Measurements from ENCODE around the gene KCNMA1. TPM values are rescaled to one million over a fixed set of nuclear protein-coding genes. Genes with fewer than 3 reads are reported as not detected.

KCNMA1 gene
- total RNA-seq, 1 experiment from 2014 or later = 0.45 TPM

GRCh38 chr10:77530011-77530410, 107.6 kb downstream of the KCNMA1 start:
- CTCF ChIA-PET = no interaction called here
- H3K4me3 Mint-ChIP-seq (ENCODE audit: low read depth, unreplicated experiment) = no peak overlapping the region
- intact Hi-C loops (cut with micrococcal nuclease; ENCODE audit: unreplicated experiment) = no loop called here
- no peak for DNase-seq
- no TSS peak for BruUV-seq (replicated peaks)
- peaks cover 24% of the 10 kb centered on the region for H3K4me1 Mint-ChIP-seq (ENCODE audit: low read depth, unreplicated experiment)
- H3K36me3 Mint-ChIP-seq (ENCODE audit: insufficient read depth, unreplicated experiment) = no peaks in the 10 kb centered on the region
- TF ChIP-seq CTCF (IDR thresholded peaks at IDR 0.05; ENCODE audit: unreplicated experiment) = no peak
- no peaks in the 10 kb centered on the region for H3K27me3 Mint-ChIP-seq (ENCODE audit: unreplicated experiment)
- H3K27ac Mint-ChIP-seq (ENCODE audit: unreplicated experiment) = no peak overlapping the region
- no peaks in the 10 kb centered on the region for H3K9me3 Mint-ChIP-seq (ENCODE audit: low read depth, unreplicated experiment)

GRCh38 chr10:77529050-77529576, 108.5 kb downstream of the KCNMA1 start:
- H3K4me3 Mint-ChIP-seq (ENCODE audit: low read depth, unreplicated experiment) = no peak overlapping the region
- intact Hi-C loops (cut with micrococcal nuclease; ENCODE audit: unreplicated experiment) = no loop called here
- BruUV-seq (replicated peaks) = no TSS peak
- peaks cover 24% of the 10 kb centered on the region for H3K4me1 Mint-ChIP-seq (ENCODE audit: low read depth, unreplicated experiment)
- H3K27ac Mint-ChIP-seq (ENCODE audit: unreplicated experiment) = no peak overlapping the region
- H3K36me3 Mint-ChIP-seq (ENCODE audit: insufficient read depth, unreplicated experiment) = no peaks in the 10 kb centered on the region
- H3K27me3 Mint-ChIP-seq (ENCODE audit: unreplicated experiment) = no peaks in the 10 kb centered on the region
- H3K9me3 Mint-ChIP-seq (ENCODE audit: low read depth, unreplicated experiment) = no peaks in the 10 kb centered on the region
- no peak for DNase-seq
- TF ChIP-seq CTCF (IDR thresholded peaks at IDR 0.05; ENCODE audit: unreplicated experiment) = no peak
- CTCF ChIA-PET = interaction anchor here (0.7 kb wide), 1 partner anchor 176 kb away, joined by 3 read pairs; no protein-coding TSS in a partner anchor

GRCh38 chr10:77527839-77528238, 109.8 kb downstream of the KCNMA1 start:
- DNase-seq = no peak
- Mint-ChIP-seq H3K9me3 (ENCODE audit: low read depth, unreplicated experiment) (no peaks in the 10 kb centered on the region), H3K36me3 (ENCODE audit: insufficient read depth, unreplicated experiment) (no peaks in the 10 kb centered on the region), H3K4me1 (ENCODE audit: low read depth, unreplicated experiment) (peaks cover 11% of the 10 kb centered on the region), H3K27ac (ENCODE audit: unreplicated experiment) (no peak overlapping the region), H3K27me3 (ENCODE audit: unreplicated experiment) (peaks cover 9% of the 10 kb centered on the region), H3K4me3 (ENCODE audit: low read depth, unreplicated experiment) (no peak overlapping the region)
- intact Hi-C loops (cut with micrococcal nuclease; ENCODE audit: unreplicated experiment) = no loop called here
- CTCF ChIA-PET = no interaction called here
- no peak for TF ChIP-seq CTCF (IDR thresholded peaks at IDR 0.05; ENCODE audit: unreplicated experiment)
- BruUV-seq (replicated peaks) = no TSS peak

GRCh38 chr10:77526868-77527617, 110.6 kb downstream of the KCNMA1 start:
- TF ChIP-seq CTCF (IDR thresholded peaks at IDR 0.05; ENCODE audit: unreplicated experiment) = no peak
- H3K4me1 Mint-ChIP-seq (ENCODE audit: low read depth, unreplicated experiment) = peaks cover 7% of the 10 kb centered on the region
- BruUV-seq (replicated peaks) = no TSS peak
- no peaks in the 10 kb centered on the region for H3K36me3 Mint-ChIP-seq (ENCODE audit: insufficient read depth, unreplicated experiment)
- H3K27ac Mint-ChIP-seq (ENCODE audit: unreplicated experiment) = no peak overlapping the region
- CTCF ChIA-PET = no interaction called here
- peaks cover 17% of the 10 kb centered on the region for H3K27me3 Mint-ChIP-seq (ENCODE audit: unreplicated experiment)
- no peak for DNase-seq
- intact Hi-C loops (cut with micrococcal nuclease; ENCODE audit: unreplicated experiment) = no loop called here
- no peaks in the 10 kb centered on the region for H3K9me3 Mint-ChIP-seq (ENCODE audit: low read depth, unreplicated experiment)
- no peak overlapping the region for H3K4me3 Mint-ChIP-seq (ENCODE audit: low read depth, unreplicated experiment)
